Left renal cortex interstitium (tissue), 4 donors: Measurements from ENCODE around the gene RFESD. TPM values are rescaled to one million over a fixed set of nuclear protein-coding genes. Genes with fewer than 3 reads are reported as not detected.
A peak's percentile ranks its signal among the peaks of the same experiment; 100 is the strongest.

Experiments
- DNase-seq, 4 donors: peaks; one replicate each; pipeline ENCODE4 v3.0.0-alpha.2; 2013; ENCODE audit warnings: low read depth in 4 of 4, low spot score in 2 of 4, missing footprints in 1 of 4
- polyA plus RNA-seq, 4 donors: library from polyadenylated mRNA; unstranded; fragments of 120-200 nt; gene quantifications; one replicate each; pipeline ENCODE4 v1.2.1, GENCODE V29; 2013; ENCODE audit not compliant: insufficient read length in 4 of 4

Gene RFESD
- 1 to 10 TPM; 3.5 to 7.1 (median 4.9) TPM for polyA plus RNA-seq

- peak; percentile 75 to 93 (median 89) for DNase-seq
Measured at GRCh38 chr5:95646569-95647431, at the start of gene RFESD. TSS of gene RFESD (plus strand) at chr5:95646777. CDS start at chr5:95652272, 5,495 bp downstream.

DNA sequence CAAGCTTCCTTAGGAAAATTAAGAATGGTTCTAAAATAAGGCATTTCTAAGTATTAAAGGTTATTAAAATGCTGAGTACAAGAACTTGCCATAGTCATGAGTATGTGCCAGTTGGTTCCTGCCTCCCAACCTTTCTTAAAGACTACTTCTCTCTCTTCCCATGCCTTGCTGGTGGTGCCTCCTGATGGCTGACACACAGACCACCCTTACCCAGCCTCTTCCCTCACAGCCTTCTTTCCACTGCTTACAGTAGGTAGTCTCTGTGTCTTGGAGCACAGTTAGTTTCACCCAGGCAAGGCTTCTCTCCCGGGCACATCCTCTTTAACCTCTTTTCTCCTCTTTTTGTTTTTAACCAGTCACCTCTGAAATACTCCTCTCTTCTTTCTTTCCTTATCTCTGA lies 47.3 kb upstream of the RFESD start:
- no peak for DNase-seq

GRCh38 chr5:95600557-95600956 lies 46.0 kb upstream of the RFESD start:
- no peak for DNase-seq

DNA sequence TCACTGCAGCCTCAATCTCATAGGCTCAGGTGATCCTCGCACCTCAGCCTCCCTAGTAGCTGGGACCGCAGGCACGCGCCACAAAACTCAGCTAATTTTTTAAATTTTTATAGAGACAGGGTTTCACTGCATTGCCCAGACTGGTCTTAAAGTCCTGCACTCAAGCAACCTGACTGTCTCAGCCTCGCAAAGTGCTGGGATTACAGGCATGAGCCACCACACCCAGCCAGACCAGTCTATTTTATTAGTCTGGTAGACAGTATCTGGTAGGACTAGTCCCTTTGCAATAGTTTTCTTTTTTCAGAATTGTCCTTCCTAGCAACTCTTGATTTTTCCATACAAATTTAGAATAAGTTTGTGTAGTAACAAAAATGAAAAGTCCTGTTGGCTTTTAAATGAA lies 40.8 kb upstream of the RFESD start:
- no peak for DNase-seq

DNA sequence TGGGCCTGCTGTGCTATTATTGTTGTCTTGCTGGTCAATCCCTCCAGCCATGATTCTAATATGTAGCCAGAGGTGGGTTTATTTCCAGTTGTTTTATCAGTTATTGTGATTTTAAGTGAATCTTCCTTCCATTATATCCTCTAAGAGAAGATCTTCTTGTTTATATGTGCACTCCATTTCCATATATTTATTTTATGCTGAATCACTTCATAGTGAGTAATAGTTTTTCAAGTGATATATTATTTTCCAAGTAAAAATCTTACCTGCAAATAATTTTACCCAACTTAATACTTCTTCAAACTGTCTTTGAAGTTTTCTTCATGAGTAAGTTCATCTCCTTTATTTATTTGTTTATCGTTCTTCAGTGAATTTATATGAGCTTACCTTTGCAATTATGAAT lies 40.2 kb upstream of the RFESD start:
- DNase-seq: no peak

DNA sequence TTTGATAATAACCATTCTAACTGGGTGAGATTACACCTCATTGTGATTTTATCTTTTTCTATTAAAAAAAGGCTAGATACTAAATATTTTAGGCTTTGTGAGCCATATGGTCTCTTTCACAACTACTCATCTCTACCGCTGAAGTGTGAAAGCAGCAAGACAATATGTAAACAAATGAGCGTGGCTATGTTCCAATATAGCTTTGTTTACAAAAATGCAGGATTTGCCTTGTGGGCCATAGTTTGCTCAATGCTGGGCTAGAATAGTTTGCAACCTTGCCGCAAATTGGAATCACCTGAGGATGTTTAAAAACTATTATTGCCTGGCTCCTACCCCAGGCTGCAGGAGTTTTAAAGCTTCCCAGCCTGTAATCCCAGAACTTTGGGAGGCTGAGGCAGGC lies 36.9 kb upstream of the RFESD start:
- DNase-seq: no peak

DNA sequence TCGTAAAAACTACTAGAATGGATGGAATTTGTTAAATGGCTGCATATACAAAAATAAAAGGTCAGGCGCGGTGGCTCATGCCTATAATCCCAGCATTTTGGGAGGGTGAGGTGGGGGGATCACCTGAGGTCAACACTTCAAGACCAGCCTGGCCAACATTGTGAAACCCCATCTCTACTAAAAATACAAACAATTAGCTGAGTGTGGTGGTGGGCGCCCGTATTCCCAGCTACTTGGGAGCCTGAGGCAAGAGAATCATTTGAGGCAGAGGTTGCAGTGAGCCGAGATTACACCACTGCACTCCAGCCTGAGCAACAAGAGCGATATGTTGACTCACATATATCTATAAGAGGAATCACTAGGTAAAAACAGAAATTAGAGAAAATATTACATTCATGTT lies 36.0 kb upstream of the RFESD start:
- no peak for DNase-seq

- no peak for DNase-seq
Measured at GRCh38 chr5:95611396-95611795, 35.2 kb upstream of the RFESD start.

DNA sequence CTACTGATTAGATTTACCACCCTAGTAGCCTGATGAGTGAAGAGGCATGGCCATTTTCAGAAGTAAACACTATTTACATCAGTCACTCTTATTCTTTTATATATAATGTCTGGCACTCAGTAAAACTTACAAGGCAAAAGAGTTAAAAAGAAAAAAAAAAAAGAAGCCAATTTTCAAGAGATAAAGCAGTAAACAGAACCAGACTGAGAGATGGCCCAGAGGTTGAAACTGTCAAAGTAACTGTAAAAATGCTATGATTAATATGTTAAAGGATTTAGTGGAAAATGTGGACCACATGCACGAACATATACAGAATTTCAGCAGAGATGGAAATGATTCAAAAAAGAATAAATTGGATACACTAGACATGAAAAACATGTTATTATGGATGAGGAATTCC lies 33.1 kb upstream of the RFESD start:
- DNase-seq: no peak

- DNase-seq: no peak
Measured at GRCh38 chr5:95615164-95615467, 31.5 kb upstream of the RFESD start.

DNA sequence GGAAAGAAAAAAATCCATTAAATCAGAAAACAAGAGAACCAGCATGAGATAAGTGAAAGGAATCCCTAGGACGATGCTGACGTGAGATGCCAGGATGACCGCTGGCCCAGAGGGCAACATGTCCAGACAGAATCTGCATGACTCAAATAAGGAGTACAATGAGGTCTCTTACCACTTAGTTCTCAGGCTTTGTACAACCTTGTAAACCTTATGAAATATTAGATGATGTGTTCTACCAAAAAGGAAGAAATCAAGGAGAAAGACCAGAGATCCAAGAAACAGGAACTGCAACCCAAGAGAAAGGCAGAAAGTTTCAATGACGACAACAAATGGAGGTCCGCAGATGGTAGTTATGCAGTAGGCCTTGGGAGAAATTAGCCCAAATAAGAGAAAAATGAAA lies 29.5 kb upstream of the RFESD start:
- no peak for DNase-seq

DNA sequence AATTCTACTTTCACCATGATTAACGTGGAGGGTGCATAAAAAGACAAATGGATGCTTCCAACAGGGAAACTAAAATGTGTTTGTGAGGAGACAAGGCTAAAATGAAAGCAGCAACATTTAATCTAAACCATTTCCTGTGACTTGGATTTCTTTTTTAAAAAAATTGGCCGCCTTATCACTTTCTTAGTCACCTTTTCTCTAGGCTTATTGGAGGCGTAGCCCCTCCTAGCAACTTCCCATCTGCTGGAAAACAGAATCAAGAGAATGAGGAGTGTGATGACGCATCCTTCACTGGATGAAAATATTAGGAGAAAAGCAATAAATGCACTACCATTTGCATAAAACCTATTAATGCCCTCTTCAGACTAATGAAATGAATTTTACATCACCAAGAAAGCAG lies 27.5 kb upstream of the RFESD start:
- DNase-seq: no peak

GRCh38 chr5:95619514-95620029 lies 27.0 kb upstream of the RFESD start:
- DNase-seq: peak in 1 of 4 donors; percentile 3

GRCh38 chr5:95620030-95620869 lies 26.3 kb upstream of the RFESD start, which contains the start of gene GPR150:
TSS of gene GPR150 (plus strand) at chr5:95620087. CDS start at chr5:95620276, 189 bp downstream.
- DNase-seq: no peak

DNA sequence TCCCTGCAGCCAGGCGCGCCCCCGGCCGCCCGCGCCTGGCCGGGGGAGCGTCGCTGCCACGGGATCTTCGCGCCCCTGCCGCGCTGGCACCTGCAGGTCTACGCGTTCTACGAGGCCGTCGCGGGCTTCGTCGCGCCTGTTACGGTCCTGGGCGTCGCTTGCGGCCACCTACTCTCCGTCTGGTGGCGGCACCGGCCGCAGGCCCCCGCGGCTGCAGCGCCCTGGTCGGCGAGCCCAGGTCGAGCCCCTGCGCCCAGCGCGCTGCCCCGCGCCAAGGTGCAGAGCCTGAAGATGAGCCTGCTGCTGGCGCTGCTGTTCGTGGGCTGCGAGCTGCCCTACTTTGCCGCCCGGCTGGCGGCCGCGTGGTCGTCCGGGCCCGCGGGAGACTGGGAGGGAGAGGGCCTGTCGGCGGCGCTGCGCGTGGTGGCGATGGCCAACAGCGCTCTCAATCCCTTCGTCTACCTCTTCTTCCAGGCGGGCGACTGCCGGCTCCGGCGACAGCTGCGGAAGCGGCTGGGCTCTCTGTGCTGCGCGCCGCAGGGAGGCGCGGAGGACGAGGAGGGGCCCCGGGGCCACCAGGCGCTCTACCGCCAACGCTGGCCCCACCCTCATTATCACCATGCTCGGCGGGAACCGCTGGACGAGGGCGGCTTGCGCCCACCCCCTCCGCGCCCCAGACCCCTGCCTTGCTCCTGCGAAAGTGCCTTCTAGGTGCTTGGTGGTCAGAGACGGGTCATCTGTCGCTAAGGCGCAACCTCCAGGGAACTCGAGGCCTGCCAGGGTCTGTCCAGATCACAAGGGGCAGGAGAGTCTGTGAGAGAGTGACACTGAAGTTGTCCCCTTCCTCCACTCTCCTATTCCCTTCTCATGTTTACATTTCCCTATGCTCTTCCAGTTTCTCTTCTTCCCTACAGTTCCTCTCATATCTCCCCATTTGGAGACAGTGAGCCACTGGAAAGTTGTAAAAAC lies 25.4 kb upstream of the RFESD start:
- no peak for DNase-seq

GRCh38 chr5:95621839-95622629 lies 24.5 kb upstream of the RFESD start:
- no peak for DNase-seq

DNA sequence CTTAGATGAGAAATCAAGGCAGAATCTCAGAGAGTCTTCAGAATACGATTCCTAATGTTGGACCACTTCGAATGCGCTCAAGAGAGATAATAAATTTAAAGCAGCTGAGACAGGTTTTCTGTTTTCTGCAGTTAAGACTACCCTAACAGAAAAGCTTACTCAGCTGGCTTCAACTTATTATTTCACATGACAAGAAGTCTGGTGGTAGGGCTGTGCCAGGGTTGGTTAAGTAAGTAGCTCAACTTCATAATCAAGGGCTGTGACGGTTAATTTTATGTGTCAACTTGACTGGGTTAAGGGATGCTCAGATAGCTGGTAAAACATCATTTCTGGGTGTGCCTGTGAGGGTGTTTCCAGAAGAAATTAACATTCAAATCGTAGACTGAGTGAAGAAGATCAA lies 22.9 kb upstream of the RFESD start:
- no peak for DNase-seq

GRCh38 chr5:95624368-95624767 lies 22.2 kb upstream of the RFESD start:
- DNase-seq: no peak

GRCh38 chr5:95626701-95627100 lies 19.9 kb upstream of the RFESD start:
- DNase-seq: no peak
